Chondrocyte (in vitro differentiated cells): ENCODE data around the gene KCNJ10. TPM values are rescaled to one million over a fixed set of nuclear protein-coding genes. Genes with fewer than 3 reads are reported as not detected.

Experiments used
- DNase-seq: peaks from one replicate; pipeline ENCODE4 v3.0.0; 2021; ENCODE audit warnings: mixed read lengths, low spot score
- H3K27ac Mint-ChIP-seq: one replicate; pipeline ENCODE4 v1.8.0; 2021; ENCODE audit warnings: mild to moderate bottlenecking, moderate library complexity, mixed read lengths; ENCODE audit not compliant: unreplicated experiment
- H3K27me3 Mint-ChIP-seq: 2 replicates; pipeline ENCODE4 v1.8.0; 2021; ENCODE audit warnings: low read depth, mixed read lengths
- H3K36me3 Mint-ChIP-seq: 2 replicates; pipeline ENCODE4 v1.8.0; 2021; ENCODE audit warnings: low read depth, mixed read lengths
- H3K4me1 Mint-ChIP-seq: 2 replicates; pipeline ENCODE4 v1.8.0; 2021; ENCODE audit warnings: low read depth, mild to moderate bottlenecking, mixed read lengths
- H3K4me3 Mint-ChIP-seq: one replicate; pipeline ENCODE4 v1.8.0; 2021; ENCODE audit warnings: mild to moderate bottlenecking, moderate library complexity, mixed read lengths; ENCODE audit not compliant: unreplicated experiment
- H3K9me3 Mint-ChIP-seq: 2 replicates; pipeline ENCODE4 v1.8.0; 2021; ENCODE audit warnings: low read depth, mixed read lengths
- CTCF ChIP-seq: fragments of 200-600 bp; sonication (generic); IDR thresholded peaks from 2 replicates; pipeline ENCODE4 v1.5.0; 2021; ENCODE audit warnings: antibody characterized with exemption, mild to moderate bottlenecking, moderate library complexity
- total RNA-seq: library from RNA; stranded (reverse); gene quantifications from 3 replicates; pipeline ENCODE4 v1.2.1, GENCODE V29; 2021

Gene KCNJ10
- total RNA-seq, 1 donor from 2014 or later: not detected

GRCh38 chr1:159968901-159969300 lies 101.1 kb downstream of the KCNJ10 start:
- no peak overlapping the region for H3K27ac Mint-ChIP-seq
- no peaks in the 10 kb centered on the region for H3K4me1 Mint-ChIP-seq
- H3K36me3 Mint-ChIP-seq: peaks cover 16% of the 10 kb centered on the region
- peaks cover 56% of the 10 kb centered on the region for H3K27me3 Mint-ChIP-seq
- no peak for DNase-seq
- H3K9me3 Mint-ChIP-seq: peaks cover 13% of the 10 kb centered on the region
- no peak overlapping the region for H3K4me3 Mint-ChIP-seq
- no peak for TF ChIP-seq CTCF

GRCh38 chr1:159965263-159965662 lies 104.7 kb downstream of the KCNJ10 start:
- H3K36me3 Mint-ChIP-seq: peaks cover 19% of the 10 kb centered on the region
- no peak overlapping the region for H3K4me3 Mint-ChIP-seq
- peaks cover 46% of the 10 kb centered on the region for H3K27me3 Mint-ChIP-seq
- peaks cover 13% of the 10 kb centered on the region for H3K9me3 Mint-ChIP-seq
- H3K27ac Mint-ChIP-seq: no peak overlapping the region
- no peak for TF ChIP-seq CTCF
- peaks cover 10% of the 10 kb centered on the region for H3K4me1 Mint-ChIP-seq
- DNase-seq: no peak

GRCh38 chr1:159964144-159964543 lies 105.8 kb downstream of the KCNJ10 start:
- Mint-ChIP-seq H3K36me3 (peaks cover 19% of the 10 kb centered on the region), H3K4me3 (no peak overlapping the region), H3K4me1 (peaks cover 10% of the 10 kb centered on the region), H3K27me3 (peaks cover 51% of the 10 kb centered on the region), H3K9me3 (peaks cover 13% of the 10 kb centered on the region), H3K27ac (no peak overlapping the region)
- DNase-seq: no peak
- no peak for TF ChIP-seq CTCF

GRCh38 chr1:159962176-159962575 lies 107.8 kb downstream of the KCNJ10 start:
- H3K27ac Mint-ChIP-seq: no peak overlapping the region
- peak overlapping the region; percentile 56 for H3K4me3 Mint-ChIP-seq
- peaks cover 6% of the 10 kb centered on the region for H3K9me3 Mint-ChIP-seq
- TF ChIP-seq CTCF: no peak
- peaks cover 39% of the 10 kb centered on the region for H3K27me3 Mint-ChIP-seq
- H3K4me1 Mint-ChIP-seq: peaks cover 10% of the 10 kb centered on the region
- DNase-seq: no peak
- peaks cover 17% of the 10 kb centered on the region for H3K36me3 Mint-ChIP-seq

- TF ChIP-seq CTCF: no peak
- peaks cover 35% of the 10 kb centered on the region for H3K27me3 Mint-ChIP-seq
- peak overlapping the region; percentile 56 for H3K4me3 Mint-ChIP-seq
- H3K27ac Mint-ChIP-seq: peak overlapping the region; percentile 8
- H3K9me3 Mint-ChIP-seq: peaks cover 4% of the 10 kb centered on the region
- peaks cover 13% of the 10 kb centered on the region for H3K36me3 Mint-ChIP-seq
- peaks cover 10% of the 10 kb centered on the region for H3K4me1 Mint-ChIP-seq
- DNase-seq: no peak
These were observed 108.3 kb downstream of the KCNJ10 start for GRCh38 chr1:159961636-159962035.
